Measurements from ENCODE around the gene LYSMD4. TPM values are rescaled to one million over a fixed set of nuclear protein-coding genes. Genes with fewer than 3 reads are reported as not detected.
A peak's percentile ranks its signal among the peaks of the same experiment; 100 is the strongest.
"Not testable (repeated sequence)": the region's sequence is repeated elsewhere in the genome, so short reads cannot be mapped to it uniquely, and the experiment has no call there.

LYSMD4 gene
- total RNA-seq, 2 experiments from 2014 or later, result 8.9 to 13.0 TPM

- Mint-ChIP-seq H3K27me3 (ENCODE audit: low read depth) (no peaks in the 10 kb centered on the region), H3K27ac (no peak overlapping the region), H3K9me3 (ENCODE audit: insufficient read depth) (no peaks in the 10 kb centered on the region), H3K4me1 (ENCODE audit: low read depth) (peaks cover 2% of the 10 kb centered on the region), H3K36me3 (ENCODE audit: low read depth) (no peaks in the 10 kb centered on the region), H3K4me3 (no peak overlapping the region)
- ATAC-seq, result no peak
- no peak for DNase-seq
- ChIA-PET CTCF (interaction anchor here (1.2 kb wide), 1 partner anchor 10 kb away, joined by 5 read pairs; no protein-coding TSS in a partner anchor), POLR2A (no interaction called here)
Observed at GRCh38 chr15:99745370-99746086, 12.3 kb upstream of the LYSMD4 start.

DNA sequence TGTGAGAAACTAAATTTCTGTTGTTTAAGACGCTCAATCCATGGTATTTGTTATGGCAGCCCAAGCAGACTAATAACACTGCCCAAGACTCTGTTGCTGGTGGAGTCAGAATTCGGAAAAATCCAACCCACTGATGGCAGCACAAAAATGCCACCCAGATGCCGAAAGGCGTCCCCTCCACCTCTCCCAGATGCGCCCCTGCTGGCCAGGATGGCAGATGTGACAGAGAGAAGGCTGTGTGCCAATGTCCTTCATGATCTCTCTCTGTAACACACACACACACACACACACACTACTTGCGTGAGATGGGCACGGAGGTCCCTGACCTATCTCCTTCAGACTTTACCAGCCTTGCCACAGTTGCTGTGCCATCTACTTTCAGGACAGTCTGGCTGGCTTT is 10.9 kb upstream of the LYSMD4 start:
- Mint-ChIP-seq H3K4me1 (ENCODE audit: low read depth) (peaks cover 2% of the 10 kb centered on the region), H3K27me3 (ENCODE audit: low read depth) (no peaks in the 10 kb centered on the region), H3K36me3 (ENCODE audit: low read depth) (no peaks in the 10 kb centered on the region), H3K4me3 (no peak overlapping the region), H3K27ac (peak overlapping the region; percentile 27), H3K9me3 (ENCODE audit: insufficient read depth) (no peaks in the 10 kb centered on the region)
- ATAC-seq (no peak), DNase-seq (no peak)
- ChIA-PET POLR2A (no interaction called here), CTCF (no interaction called here)

DNA sequence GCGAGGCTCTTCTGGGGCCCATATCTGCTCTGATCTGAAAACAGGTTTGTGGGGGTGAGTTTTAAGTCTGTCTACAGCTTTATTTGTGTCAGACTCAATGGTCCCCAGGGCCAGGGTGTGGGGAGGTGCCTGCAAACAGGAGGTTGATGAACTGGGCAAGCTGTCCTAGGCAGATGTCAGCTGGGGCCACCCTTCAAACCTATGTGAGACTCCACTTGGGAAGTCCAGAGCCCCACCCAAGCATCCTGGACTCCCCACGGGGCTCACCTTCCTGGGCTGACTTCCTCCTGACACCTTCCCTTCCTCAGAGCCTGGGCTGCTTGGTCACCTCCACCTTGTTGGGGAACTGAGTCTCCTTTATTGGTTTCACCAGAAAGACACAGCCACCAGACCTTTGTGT is 8.6 kb upstream of the LYSMD4 start:
- POLR2A ChIA-PET, result no interaction called here
- no peaks in the 10 kb centered on the region for H3K9me3 Mint-ChIP-seq (ENCODE audit: insufficient read depth)
- no peak overlapping the region for H3K27ac Mint-ChIP-seq
- H3K36me3 Mint-ChIP-seq (ENCODE audit: low read depth), result no peaks in the 10 kb centered on the region
- ATAC-seq (no peak), DNase-seq (no peak)
- H3K4me3 Mint-ChIP-seq, result no peak overlapping the region
- H3K4me1 Mint-ChIP-seq (ENCODE audit: low read depth), result peaks cover 2% of the 10 kb centered on the region
- CTCF ChIA-PET, result interaction anchor here (0.8 kb wide), 1 partner anchor 14 kb away, joined by 4 read pairs; no protein-coding TSS in a partner anchor
- no peaks in the 10 kb centered on the region for H3K27me3 Mint-ChIP-seq (ENCODE audit: low read depth)

DNA sequence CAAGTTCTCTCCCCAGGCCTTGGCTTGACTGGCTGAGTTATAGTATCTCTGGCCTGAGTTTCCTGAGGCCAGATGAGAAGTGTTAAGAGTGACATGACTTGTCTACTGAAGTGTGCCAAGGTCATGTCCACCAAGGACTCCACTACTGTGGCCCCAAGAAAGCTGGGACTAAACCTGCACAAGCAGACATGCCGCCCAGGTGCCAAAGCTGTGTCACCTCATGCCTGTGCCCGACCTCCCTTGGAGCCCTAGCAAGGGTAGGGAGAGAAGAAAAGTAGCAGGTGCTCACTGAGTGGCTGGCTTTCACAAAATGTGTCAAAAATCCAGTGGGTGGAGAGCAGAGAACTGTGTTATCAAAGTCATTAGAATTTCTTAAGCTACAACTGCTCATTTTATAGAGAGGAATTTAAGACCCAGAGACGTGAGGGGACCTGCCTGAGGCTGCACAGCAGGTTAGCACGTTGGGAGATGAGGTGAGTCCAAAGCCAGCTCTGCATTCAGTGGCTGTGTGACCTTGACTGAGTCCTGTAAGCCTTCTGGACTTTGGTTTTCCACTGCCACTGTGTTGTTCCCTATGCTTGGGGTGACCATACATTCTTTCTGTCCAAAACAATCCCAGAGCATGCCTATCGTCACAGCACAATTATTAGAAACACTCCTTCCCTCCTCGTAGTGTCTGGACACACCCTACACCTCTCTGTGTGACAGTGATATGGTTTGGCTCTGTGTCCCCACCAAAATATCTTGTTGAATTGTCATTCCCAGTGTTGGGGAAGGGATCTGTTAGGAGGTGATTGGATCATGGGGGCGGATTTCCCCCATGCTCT is 5.0 kb upstream of the LYSMD4 start:
- Mint-ChIP-seq H3K27ac (no peak overlapping the region), H3K4me3 (no peak overlapping the region), H3K4me1 (ENCODE audit: low read depth) (peaks cover 5% of the 10 kb centered on the region), H3K36me3 (ENCODE audit: low read depth) (peaks cover 2% of the 10 kb centered on the region), H3K9me3 (ENCODE audit: insufficient read depth) (no peaks in the 10 kb centered on the region), H3K27me3 (ENCODE audit: low read depth) (no peaks in the 10 kb centered on the region)
- ATAC-seq, result no peak
- ChIA-PET POLR2A (no interaction called here), CTCF (interaction anchor here (1.0 to 1.4 kb wide), 2 partner anchors 18 to 465 kb away, joined by 4 to 5 read pairs; no protein-coding TSS in a partner anchor)
- no peak for DNase-seq

- Mint-ChIP-seq H3K4me1 (ENCODE audit: low read depth) (peaks cover 14% of the 10 kb centered on the region), H3K27ac (no peak overlapping the region), H3K27me3 (ENCODE audit: low read depth) (no peaks in the 10 kb centered on the region), H3K9me3 (ENCODE audit: insufficient read depth) (no peaks in the 10 kb centered on the region), H3K4me3 (no peak overlapping the region), H3K36me3 (ENCODE audit: low read depth) (peaks cover 5% of the 10 kb centered on the region)
- CTCF ChIA-PET, result interaction anchor here (1.1 to 1.7 kb wide), 4 partner anchors 19 to 464 kb away, joined by 4 to 7 read pairs (median 6); no protein-coding TSS in a partner anchor
- DNase-seq (no peak), ATAC-seq (no peak)
- POLR2A ChIA-PET, result no interaction called here
Observed at GRCh38 chr15:99736702-99737101, 3.5 kb upstream of the LYSMD4 start.

DNA sequence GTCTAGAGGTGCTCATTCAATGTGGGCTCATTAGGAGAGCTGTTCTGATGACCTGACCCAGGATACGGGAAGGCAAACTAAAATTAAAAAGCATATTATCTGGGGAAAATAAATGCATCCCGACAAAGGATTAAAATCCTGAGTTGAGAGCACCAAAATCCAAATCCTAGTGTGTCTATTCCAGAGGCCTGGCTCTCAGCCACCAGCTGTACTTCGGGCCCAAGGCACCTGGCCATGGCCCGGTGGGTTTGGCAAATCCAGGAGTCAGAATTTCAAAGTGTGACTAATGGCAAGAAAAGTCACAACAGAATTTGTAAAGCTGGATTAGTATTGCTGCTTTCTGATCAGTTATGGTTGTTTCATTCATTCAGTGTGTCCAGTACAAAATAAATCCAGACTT is 2.6 kb upstream of the LYSMD4 start:
- ChIA-PET POLR2A (interaction anchor here (0.8 kb wide), 1 partner anchor 26 kb away, joined by 3 read pairs; no protein-coding TSS in a partner anchor), CTCF (interaction anchor here (0.9 to 1.7 kb wide), 4 partner anchors 20 to 464 kb away, joined by 4 to 7 read pairs (median 6); no protein-coding TSS in a partner anchor)
- Mint-ChIP-seq H3K36me3 (ENCODE audit: low read depth) (peaks cover 10% of the 10 kb centered on the region), H3K27me3 (ENCODE audit: low read depth) (no peaks in the 10 kb centered on the region), H3K27ac (no peak overlapping the region), H3K4me3 (no peak overlapping the region), H3K4me1 (ENCODE audit: low read depth) (peaks cover 18% of the 10 kb centered on the region), H3K9me3 (ENCODE audit: insufficient read depth) (no peaks in the 10 kb centered on the region)
- DNase-seq (no peak), ATAC-seq (no peak)

DNA sequence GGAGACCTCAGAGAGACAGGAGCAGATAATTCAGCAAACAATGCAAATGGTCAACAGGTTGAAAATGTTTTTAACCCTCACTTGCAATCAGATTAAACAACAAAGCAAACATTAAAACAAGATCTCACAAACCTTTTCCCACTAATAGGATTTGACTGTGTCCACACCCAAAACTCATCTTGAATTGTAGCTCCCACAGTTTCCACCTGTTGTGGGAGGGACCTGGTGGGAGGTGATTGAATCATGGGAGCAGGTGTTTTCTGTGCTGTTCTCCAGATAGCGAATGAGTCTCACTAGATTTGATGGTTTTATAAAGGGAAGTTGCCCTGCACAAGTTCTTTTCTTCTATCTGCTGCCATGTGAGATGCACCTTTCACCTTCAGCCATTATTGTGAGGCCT is 1.3 kb upstream of the LYSMD4 start:
- CTCF ChIA-PET, result no interaction called here
- no peak for DNase-seq
- no peaks in the 10 kb centered on the region for H3K9me3 Mint-ChIP-seq (ENCODE audit: insufficient read depth)
- POLR2A ChIA-PET, result interaction anchor here (0.6 kb wide), 1 partner anchor 17 kb away, joined by 6 read pairs; no protein-coding TSS in a partner anchor
- peaks cover 23% of the 10 kb centered on the region for H3K4me1 Mint-ChIP-seq (ENCODE audit: low read depth)
- no peak overlapping the region for H3K27ac Mint-ChIP-seq
- H3K27me3 Mint-ChIP-seq (ENCODE audit: low read depth), result no peaks in the 10 kb centered on the region
- peaks cover 12% of the 10 kb centered on the region for H3K36me3 Mint-ChIP-seq (ENCODE audit: low read depth)
- H3K4me3 Mint-ChIP-seq, result no peak overlapping the region
- ATAC-seq, result no peak

DNA sequence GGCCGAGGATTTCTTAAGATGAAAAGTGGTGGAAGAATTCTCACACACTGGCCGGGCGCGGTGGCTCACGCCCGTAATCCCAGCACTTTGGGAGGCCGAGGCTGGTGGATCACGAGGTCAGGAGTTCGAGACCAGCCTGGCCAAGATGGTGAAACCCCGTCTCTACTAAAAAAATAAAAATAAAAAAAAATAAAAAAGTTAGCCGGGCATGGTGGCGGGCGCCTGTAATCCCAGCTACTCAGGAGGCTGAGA is 729 bp upstream of the LYSMD4 start:
- H3K27ac Mint-ChIP-seq, result peak overlapping the region; percentile 90
- not testable (repeated sequence) for H3K27me3 Mint-ChIP-seq (ENCODE audit: low read depth); H3K9me3 Mint-ChIP-seq (ENCODE audit: insufficient read depth); DNase-seq; ATAC-seq
- peak overlapping the region; percentile 73 for H3K4me3 Mint-ChIP-seq
- POLR2A ChIA-PET, result interaction anchor here (0.6 to 2.1 kb wide), 3 partner anchors 17 to 483 kb away, joined by 3 to 6 read pairs (median 6); partner anchors contain the start of gene LRRC28
- CTCF ChIA-PET, result interaction anchor here (3.9 kb wide), 1 partner anchor 22 kb away, joined by 37 read pairs; no protein-coding TSS in a partner anchor
- peaks cover 23% of the 10 kb centered on the region for H3K4me1 Mint-ChIP-seq (ENCODE audit: low read depth)
- peaks cover 12% of the 10 kb centered on the region for H3K36me3 Mint-ChIP-seq (ENCODE audit: low read depth)

GRCh38 chr15:99732751-99733267 is 428 bp downstream of the LYSMD4 start:
- Mint-ChIP-seq H3K4me3 (peak overlapping the region; percentile 77), H3K27ac (peak overlapping the region; percentile 74), H3K36me3 (ENCODE audit: low read depth) (peaks cover 12% of the 10 kb centered on the region), H3K27me3 (ENCODE audit: low read depth) (no peaks in the 10 kb centered on the region), H3K9me3 (ENCODE audit: insufficient read depth) (no peaks in the 10 kb centered on the region), H3K4me1 (ENCODE audit: low read depth) (peaks cover 23% of the 10 kb centered on the region)
- DNase-seq (no peak), ATAC-seq (peak; percentile 4)
- ChIA-PET POLR2A (interaction anchor here (0.7 to 2.1 kb wide), 9 partner anchors 14 to 481 kb away, joined by 3 to 18 read pairs (median 3); partner anchors contain the start of gene LRRC28), CTCF (interaction anchor here (0.9 to 3.9 kb wide), 8 partner anchors 14 to 460 kb away, joined by 3 to 37 read pairs (median 4); no protein-coding TSS in a partner anchor)

GRCh38 chr15:99732124-99732750 is 1.0 kb downstream of the LYSMD4 start:
- Mint-ChIP-seq H3K9me3 (ENCODE audit: insufficient read depth) (no peaks in the 10 kb centered on the region), H3K27ac (peak overlapping the region; percentile 74), H3K36me3 (ENCODE audit: low read depth) (peaks cover 14% of the 10 kb centered on the region), H3K4me3 (peak overlapping the region; percentile 77), H3K27me3 (ENCODE audit: low read depth) (no peaks in the 10 kb centered on the region), H3K4me1 (ENCODE audit: low read depth) (peaks cover 23% of the 10 kb centered on the region)
- ChIA-PET POLR2A (interaction anchor here (0.7 to 2.1 kb wide), 7 partner anchors 13 to 481 kb away, joined by 3 to 18 read pairs (median 5); partner anchors contain the start of gene LRRC28), CTCF (interaction anchor here (0.9 to 3.9 kb wide), 7 partner anchors 13 to 459 kb away, joined by 3 to 37 read pairs (median 5); no protein-coding TSS in a partner anchor)
- ATAC-seq (no peak), DNase-seq (no peak)

Data from activated CD8-positive, alpha-beta T cell treated with anti-CD3 and anti-CD28 coated beads, Interleukin-2, amount 10 ng/mL, durations not matched to agents 7 days and 5 days (primary cell).